Measurements from ENCODE around the gene LRRC34.

Gene LRRC34

DNA sequence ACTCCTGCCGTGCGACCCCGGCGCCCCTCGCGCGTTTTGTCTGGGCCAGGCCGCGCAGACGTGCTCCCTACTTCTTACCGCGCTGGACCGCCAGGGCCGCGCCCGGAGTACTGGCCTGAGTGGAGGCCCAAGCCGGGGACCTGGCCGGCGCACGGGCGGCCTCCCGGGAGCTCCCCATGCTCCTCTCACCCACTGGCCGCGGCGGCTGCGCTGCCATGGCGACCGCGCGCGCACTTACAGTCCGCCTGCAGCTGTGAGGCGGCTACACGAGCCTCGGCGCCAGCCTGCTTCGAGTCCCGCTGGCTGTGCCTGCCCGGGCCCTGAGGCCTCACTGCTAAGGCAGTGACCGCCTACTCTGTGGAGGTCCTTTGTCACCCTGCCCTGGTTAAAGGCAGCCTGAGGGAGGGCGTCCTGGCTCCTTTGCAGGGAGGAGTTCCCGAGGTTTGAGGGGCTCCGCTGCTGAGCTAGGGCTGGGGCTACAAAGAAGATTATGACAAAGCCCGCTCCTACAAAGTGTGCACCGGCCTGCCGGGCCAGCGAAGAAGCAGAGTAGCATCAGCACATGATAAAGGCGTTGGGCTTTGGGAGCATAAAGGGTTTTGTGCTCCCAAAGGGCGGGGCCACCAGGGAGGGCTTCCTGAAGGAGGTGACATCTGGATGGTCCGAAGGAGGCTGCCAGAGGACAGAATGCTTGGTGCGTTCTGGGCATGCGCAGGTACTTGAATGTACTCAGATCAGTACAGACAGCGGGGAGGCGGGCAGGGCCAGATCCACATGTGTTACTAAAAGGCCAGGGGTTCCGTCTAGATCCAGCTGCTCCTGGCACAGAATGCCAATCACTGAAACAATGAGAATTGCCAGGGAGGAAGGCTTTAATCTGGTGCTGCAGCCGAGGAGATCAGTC lies at the start of gene LRRC34, which contains the start of gene LRRIQ4:
Gene LRRC34, minus strand, starts transcription at position 573 of the 904 bp plus-strand sequence. Its CDS starts 356 bp downstream, at position 217.
Gene LRRIQ4, plus strand, starts transcription at position 539 of the 904 bp plus-strand sequence. CDS start 9,052 bp downstream, outside the sequence.
- ATAC-seq (peak; percentile 76), DNase-seq (peak; percentile 83)

GRCh38 chr3:169861871-169862270 lies 49.2 kb upstream of the LRRC34 start:
- ATAC-seq (no peak), DNase-seq (no peak)

GRCh38 chr3:169857811-169858210 lies 45.1 kb upstream of the LRRC34 start:
- DNase-seq (no peak), ATAC-seq (no peak)

- no peak for DNase-seq
- no peak for ATAC-seq
Measured at GRCh38 chr3:169855514-169855913, 42.8 kb upstream of the LRRC34 start.

DNA sequence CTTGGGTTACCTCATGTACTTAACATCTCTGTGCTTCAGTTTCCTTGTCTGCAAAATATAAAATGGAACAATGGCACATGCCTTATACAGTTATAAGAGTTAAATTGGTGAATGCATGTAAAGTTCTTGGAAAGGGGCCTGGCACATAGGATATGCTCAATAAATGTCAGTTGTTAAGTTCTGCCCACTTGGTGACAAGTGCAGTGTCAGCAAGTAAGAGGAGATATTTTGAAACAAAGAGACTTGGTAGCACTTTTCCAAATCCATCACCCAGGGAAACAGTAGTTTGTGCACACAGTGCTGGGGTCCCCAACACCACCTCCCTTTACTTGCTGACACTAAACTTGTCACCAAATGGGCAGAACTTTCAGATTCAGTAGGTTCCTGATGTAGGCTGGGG lies 37.9 kb upstream of the LRRC34 start:
- DNase-seq: no peak
- ATAC-seq: no peak

DNA sequence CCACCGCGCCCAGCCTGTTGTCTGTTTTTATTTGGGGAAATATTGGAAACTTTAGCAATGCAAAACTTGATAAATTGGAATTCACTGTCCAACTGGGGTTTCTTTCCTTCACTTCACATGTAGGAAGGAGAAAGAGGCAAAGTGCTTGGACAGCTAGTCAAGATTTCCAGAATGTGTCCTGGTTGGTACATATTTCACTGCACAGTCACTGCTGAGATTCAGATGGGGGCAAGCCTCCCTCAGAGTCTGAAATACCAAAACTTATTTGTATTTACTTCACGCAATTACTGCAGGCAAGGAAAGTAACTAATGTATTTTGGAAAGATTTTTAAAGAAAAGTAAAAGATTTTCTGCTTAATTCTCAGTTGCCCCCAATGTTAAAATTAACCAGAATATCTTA lies 36.0 kb upstream of the LRRC34 start:
- ATAC-seq (no peak), DNase-seq (no peak)

DNA sequence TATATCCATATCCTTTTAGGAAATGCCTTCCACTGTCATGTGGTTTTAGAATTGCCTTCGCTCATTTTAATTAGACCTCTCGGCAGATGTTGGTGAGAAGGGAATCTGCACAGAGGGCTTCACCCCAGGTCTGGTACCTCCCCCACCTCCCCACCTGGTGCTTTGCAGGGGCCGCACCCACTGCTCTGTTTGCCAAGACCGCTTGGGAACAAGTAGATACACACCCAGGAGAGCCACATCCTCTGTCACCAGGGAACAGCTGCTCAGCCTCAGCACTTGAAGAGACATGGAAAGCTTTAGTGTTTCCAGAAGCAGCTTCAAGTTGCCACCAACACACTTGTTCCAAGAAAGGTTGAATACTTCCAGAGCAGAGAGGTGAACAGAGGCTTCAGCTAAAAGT lies 35.2 kb upstream of the LRRC34 start:
- no peak for DNase-seq
- no peak for ATAC-seq

- ATAC-seq (no peak), DNase-seq (no peak)
Measured at GRCh38 chr3:169846458-169847193, 33.9 kb upstream of the LRRC34 start.

DNA sequence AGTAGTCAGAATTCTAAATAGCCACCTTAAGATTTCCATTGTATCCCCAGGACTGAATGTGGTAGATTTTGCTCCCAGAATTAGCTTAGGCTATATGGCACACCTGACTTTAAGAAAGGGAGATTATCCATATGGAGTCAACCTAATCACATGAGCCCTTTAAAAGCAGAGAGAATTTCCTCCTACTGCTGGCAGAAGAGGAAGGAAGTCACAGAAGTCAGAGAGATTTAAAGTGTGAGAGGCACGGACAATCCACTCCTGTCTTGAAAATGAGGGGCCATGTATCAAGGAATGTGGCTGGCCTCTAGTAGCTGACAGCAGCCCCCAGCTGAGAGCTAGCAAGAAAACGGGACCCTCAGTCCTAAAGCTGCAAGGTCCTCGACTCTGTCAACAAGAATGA lies 30.3 kb upstream of the LRRC34 start:
- DNase-seq (no peak), ATAC-seq (no peak)

GRCh38 chr3:169841171-169841570 lies 28.5 kb upstream of the LRRC34 start:
- no peak for ATAC-seq
- no peak for DNase-seq

DNA sequence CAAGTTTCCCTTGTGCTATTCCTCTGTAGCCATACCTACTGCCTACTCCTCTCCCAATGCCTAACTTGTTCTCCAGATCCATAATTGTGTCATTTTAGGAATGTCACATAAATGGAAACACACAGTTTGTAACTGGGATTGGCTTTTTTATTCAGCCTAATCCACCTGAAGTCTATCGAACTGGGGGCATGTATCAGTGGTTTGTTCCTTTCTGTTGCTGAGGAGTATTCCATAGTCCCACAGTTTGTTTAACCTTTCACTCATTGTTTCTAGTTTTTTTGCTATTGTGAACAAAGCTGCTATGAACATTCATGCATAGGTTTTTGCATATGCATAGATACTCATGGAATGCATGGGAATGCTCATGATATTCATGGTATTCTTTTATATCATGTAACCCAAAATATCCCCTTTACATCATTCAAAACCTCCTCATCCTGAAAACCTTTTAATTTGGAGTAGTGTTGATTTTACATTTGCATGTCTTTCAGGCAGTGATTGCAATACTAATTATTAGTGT lies 25.9 kb upstream of the LRRC34 start:
- DNase-seq (no peak), ATAC-seq (no peak)

DNA sequence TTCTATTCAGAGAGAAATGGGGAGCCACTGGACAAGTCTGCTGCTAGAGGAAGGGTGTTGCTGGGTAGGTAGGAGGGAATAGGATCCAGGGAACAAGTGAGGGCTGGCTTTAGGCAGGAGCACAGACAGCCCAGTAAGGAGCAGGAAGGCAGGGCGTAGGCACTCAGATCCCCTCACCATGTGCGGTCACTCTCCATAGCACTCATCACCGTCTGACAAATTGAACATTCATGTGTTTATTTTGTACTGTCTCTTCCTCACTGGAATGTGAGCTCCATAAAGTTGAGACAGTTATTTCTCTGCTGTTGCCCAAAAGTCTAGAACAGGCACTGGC lies 24.2 kb upstream of the LRRC34 start:
- ATAC-seq (no peak), DNase-seq (no peak)

DNA sequence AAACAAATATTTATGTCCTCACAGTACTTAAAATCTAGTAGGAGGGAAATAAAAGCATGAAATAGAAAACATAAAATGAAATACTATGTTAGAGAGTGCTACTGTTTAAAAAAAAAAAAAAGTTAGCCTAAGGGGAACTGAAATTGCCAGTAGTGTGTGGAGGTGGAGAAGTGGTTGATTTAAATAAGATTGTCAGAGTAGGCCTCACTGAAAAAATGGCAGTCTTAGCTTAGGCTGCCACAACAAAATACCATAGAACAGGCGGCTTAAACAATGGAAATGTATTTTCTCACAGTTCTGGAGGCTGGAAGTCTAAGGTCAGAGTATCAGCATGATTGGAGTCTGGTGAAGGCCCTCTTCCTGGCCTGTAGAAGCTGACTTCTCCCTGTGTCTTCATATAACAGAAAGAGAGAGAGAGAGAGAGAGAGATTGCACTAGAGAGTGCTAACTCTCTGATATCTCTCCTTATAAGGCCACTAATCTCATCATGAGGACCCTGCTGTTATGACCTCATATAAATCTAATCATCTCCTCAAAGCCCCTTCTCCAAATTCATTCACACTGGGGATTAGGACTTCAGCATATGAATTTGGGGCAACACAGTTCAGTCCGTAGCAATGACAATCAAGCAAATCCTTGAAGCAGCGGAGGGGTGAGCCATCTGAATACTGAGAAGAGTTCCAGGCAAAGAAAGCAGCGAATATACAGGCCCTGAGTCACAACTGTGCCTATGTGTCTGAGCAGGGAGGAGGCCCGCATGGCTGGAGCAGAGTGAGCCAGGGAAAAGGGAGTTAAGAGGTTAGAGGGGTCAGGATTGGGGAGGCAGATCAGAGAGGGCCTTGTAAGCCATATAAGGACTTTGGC lies 23.6 kb upstream of the LRRC34 start:
- DNase-seq: no peak
- ATAC-seq: no peak

- no peak for DNase-seq
- ATAC-seq: no peak
Measured at GRCh38 chr3:169835533-169835932, 22.8 kb upstream of the LRRC34 start.

DNA sequence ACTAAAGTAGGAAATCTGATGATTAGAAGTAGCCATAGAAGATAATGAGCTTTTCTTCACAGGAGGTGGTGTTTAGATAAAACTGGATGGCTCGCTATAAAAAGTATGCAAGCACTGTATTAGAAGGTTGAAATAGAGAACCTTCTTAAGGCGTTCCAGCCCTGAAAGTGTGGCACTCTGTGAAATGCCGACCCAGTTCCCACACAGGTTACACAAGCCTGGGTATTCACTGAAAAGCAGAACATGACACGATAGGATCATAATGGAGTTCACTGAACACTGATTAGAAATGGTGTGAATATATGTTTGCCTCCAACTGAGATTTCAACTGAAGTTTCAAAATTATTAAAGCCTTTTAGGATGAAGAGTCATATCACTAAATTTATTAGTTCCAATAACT lies 15.0 kb upstream of the LRRC34 start:
- DNase-seq: no peak
- ATAC-seq: no peak

- no peak for DNase-seq
- ATAC-seq: no peak
Measured at GRCh38 chr3:169825316-169825715, 12.6 kb upstream of the LRRC34 start.

DNA sequence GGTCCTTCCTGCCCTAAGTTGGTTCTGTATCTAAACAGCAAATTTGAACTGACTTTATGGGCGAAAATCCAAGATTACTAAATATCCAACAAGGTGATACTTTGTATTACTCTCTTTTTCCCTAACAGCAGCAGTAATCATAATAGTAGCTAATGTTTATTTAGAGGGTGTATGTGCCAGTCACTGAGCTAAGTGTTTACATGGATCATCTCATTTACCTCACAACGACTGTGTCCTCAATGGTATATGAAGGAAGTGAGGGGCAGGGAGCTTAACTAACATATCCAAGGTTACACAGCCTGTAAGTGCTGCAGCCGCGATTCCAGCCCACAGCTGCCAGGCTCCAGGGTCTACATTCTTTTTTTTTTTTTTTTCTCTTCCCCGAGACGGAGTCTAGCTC lies 10.3 kb upstream of the LRRC34 start:
- DNase-seq (no peak), ATAC-seq (no peak)

- no peak for ATAC-seq
- no peak for DNase-seq
Measured at GRCh38 chr3:169822540-169822939, 9.8 kb upstream of the LRRC34 start.

- no peak for ATAC-seq
- DNase-seq: no peak
Measured at GRCh38 chr3:169822091-169822490, 9.4 kb upstream of the LRRC34 start.

- DNase-seq (no peak), ATAC-seq (no peak)
Measured at GRCh38 chr3:169818316-169818715, 5.6 kb upstream of the LRRC34 start.

- no peak for ATAC-seq
- DNase-seq: no peak
Measured at GRCh38 chr3:169815590-169816150, 3.0 kb upstream of the LRRC34 start.
